CD4-positive, alpha-beta T cell (primary cell): ENCODE results near the gene AP5M1. TPM values are rescaled to one million over a fixed set of nuclear protein-coding genes. Genes with fewer than 3 reads are reported as not detected.

Experiments
- ATAC-seq: fragments of 200-7000 bp; cut with Tn5 transposase; one replicate; pipeline ENCODE4 v1.10.0; 2022; ENCODE audit warnings: mild to moderate bottlenecking; ENCODE audit not compliant: poor library complexity
- CTCF ChIA-PET: fragments of 350-600 bp; sonication (Branson Sonifier 250); formaldehyde crosslinking; loops from one replicate; lab custom pipeline; 2021; ENCODE audit warnings: antibody characterized with exemption, inconsistent platforms; lab: Charles Lee
- POLR2A ChIA-PET: fragments of 350-600 bp; sonication (Branson Sonifier 250); formaldehyde crosslinking; loops from one replicate; lab custom pipeline; 2021; ENCODE audit warnings: antibody characterized with exemption, inconsistent platforms; lab: Charles Lee
- DNase-seq, 14 experiments: peaks; one replicate each; pipeline ENCODE4 v3.0.0-alpha.2; 2013 to 2020; ENCODE audit warnings: mixed read lengths in 2 of 14
- H3K27ac ChIP-seq, 2 donors: one replicate each; pipeline versions ENCODE4 v1.5.1 to v1.7.0; 2013; ENCODE audit warnings: low read length in 2 of 2, low read depth in 1 of 2, mild to moderate bottlenecking in 1 of 2
- H3K27me3 ChIP-seq, 2 experiments: 1 replicate in 1 of 2; 2 replicates in 1 of 2; pipeline versions ENCODE4 v1.6.1 to v1.7.0; 2013; ENCODE audit warnings: low read length in 2 of 2, control low read depth in 1 of 2, mild to moderate bottlenecking in 1 of 2, moderate library complexity in 1 of 2; ENCODE audit not compliant: insufficient read depth in 2 of 2, control insufficient read depth in 1 of 2
- H3K36me3 ChIP-seq: one replicate; pipeline ENCODE4 v1.6.1; 2013; ENCODE audit warnings: low read length, control low read depth; ENCODE audit not compliant: insufficient read depth
- H3K4me1 ChIP-seq: one replicate; pipeline ENCODE4 v1.6.1; 2013; ENCODE audit warnings: low read length, control low read depth; ENCODE audit not compliant: insufficient read depth
- H3K4me3 ChIP-seq: one replicate; pipeline ENCODE4 v1.5.1; 2013; ENCODE audit warnings: mild to moderate bottlenecking, low read length, moderate library complexity
- H3K9me3 ChIP-seq, 2 experiments: 1 replicate in 1 of 2; 2 replicates in 1 of 2; pipeline versions ENCODE4 v1.6.1 to v1.7.0; 2013; ENCODE audit warnings: low read length in 2 of 2, mild to moderate bottlenecking in 2 of 2, control low read depth in 1 of 2, moderate library complexity in 1 of 2; ENCODE audit not compliant: control insufficient read depth in 1 of 2, insufficient read depth in 1 of 2
- H3K27ac Mint-ChIP-seq: one replicate; pipeline ENCODE4 v1.8.0; 2020; ENCODE audit warnings: mixed read lengths
- H3K27me3 Mint-ChIP-seq: one replicate; pipeline ENCODE4 v1.8.0; 2021; ENCODE audit warnings: mixed read lengths
- H3K36me3 Mint-ChIP-seq: one replicate; pipeline ENCODE4 v1.8.0; 2021; ENCODE audit warnings: low read depth, mixed read lengths
- H3K4me1 Mint-ChIP-seq: one replicate; pipeline ENCODE4 v1.8.0; 2021; ENCODE audit warnings: low read depth, mixed read lengths
- H3K4me3 Mint-ChIP-seq: one replicate; pipeline ENCODE4 v1.8.0; 2020; ENCODE audit warnings: mild to moderate bottlenecking, mixed read lengths
- H3K9me3 Mint-ChIP-seq: one replicate; pipeline ENCODE4 v1.8.0; 2020; ENCODE audit warnings: mixed read lengths
- intact Hi-C, 2 experiments: fragments of 100-400 bp; cut with DNase I in 1 of 2; cut with micrococcal nuclease in 1 of 2; formaldehyde crosslinking; loops; one replicate each; pipeline versions ENCODE4 v1.15.1 to v1.9.0; 2023 to 2025; cut with DNase I, micrococcal nuclease
- total RNA-seq, 174 experiments: library from RNA in 2 of 174; stranded (reverse) in 2 of 174; gene quantifications; one replicate each; pipeline ENCODE4 v1.2.3 and lab custom pipeline; 2021 to 2026
- TF ChIP-seq, protein P1 (sequence below): fragments of 200-600 bp; IDR thresholded peaks from one replicate; pipeline ENCODE4 v1.8.0; 2022; ENCODE audit warnings: antibody characterized with exemption, mild to moderate bottlenecking

Gene AP5M1
- total RNA-seq, 2 experiments from 2014 or later, result 39.2 to 40.4 TPM

DNA sequence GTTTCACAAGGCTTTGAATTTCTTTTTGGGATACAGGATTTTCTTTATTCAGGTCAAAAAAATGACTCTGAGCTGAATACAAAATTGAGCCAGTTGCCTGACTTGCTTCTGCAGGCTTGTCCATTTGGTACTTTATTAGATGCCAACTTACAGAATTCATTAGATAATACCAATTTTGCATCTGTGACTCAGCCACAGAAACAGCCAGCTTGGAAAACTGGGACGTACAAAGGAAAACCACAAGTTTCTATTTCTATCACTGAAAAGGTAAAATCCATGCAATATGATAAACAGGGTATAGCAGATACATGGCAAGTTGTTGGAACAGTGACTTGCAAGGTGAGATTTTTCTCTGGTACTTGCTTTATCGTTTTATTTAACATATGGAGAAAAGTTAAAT is 5.8 kb downstream of the AP5M1 start:
- Mint-ChIP-seq H3K9me3 (no peaks in the 10 kb centered on the region), H3K36me3 (peaks cover 39% of the 10 kb centered on the region), H3K4me1 (peaks cover 50% of the 10 kb centered on the region), H3K27me3 (no peaks in the 10 kb centered on the region), H3K4me3 (no peak overlapping the region), H3K27ac (no peak overlapping the region)
- peaks cover 14% of the 10 kb centered on the region for H3K4me1 ChIP-seq
- peaks cover 36% of the 10 kb centered on the region for H3K36me3 ChIP-seq
- no peaks in the 10 kb centered on the region for H3K9me3 ChIP-seq
- H3K4me3 ChIP-seq, result no peak overlapping the region
- CTCF ChIA-PET, result no interaction called here
- no peak for ATAC-seq
- no peak for DNase-seq
- POLR2A ChIA-PET, result no interaction called here
- H3K27ac ChIP-seq, result no peak overlapping the region
- TF ChIP-seq, protein P1, sequence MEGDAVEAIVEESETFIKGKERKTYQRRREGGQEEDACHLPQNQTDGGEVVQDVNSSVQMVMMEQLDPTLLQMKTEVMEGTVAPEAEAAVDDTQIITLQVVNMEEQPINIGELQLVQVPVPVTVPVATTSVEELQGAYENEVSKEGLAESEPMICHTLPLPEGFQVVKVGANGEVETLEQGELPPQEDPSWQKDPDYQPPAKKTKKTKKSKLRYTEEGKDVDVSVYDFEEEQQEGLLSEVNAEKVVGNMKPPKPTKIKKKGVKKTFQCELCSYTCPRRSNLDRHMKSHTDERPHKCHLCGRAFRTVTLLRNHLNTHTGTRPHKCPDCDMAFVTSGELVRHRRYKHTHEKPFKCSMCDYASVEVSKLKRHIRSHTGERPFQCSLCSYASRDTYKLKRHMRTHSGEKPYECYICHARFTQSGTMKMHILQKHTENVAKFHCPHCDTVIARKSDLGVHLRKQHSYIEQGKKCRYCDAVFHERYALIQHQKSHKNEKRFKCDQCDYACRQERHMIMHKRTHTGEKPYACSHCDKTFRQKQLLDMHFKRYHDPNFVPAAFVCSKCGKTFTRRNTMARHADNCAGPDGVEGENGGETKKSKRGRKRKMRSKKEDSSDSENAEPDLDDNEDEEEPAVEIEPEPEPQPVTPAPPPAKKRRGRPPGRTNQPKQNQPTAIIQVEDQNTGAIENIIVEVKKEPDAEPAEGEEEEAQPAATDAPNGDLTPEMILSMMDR, result no peak
- intact Hi-C loops, result no loop called here
- H3K27me3 ChIP-seq, result no peaks in the 10 kb centered on the region

DNA sequence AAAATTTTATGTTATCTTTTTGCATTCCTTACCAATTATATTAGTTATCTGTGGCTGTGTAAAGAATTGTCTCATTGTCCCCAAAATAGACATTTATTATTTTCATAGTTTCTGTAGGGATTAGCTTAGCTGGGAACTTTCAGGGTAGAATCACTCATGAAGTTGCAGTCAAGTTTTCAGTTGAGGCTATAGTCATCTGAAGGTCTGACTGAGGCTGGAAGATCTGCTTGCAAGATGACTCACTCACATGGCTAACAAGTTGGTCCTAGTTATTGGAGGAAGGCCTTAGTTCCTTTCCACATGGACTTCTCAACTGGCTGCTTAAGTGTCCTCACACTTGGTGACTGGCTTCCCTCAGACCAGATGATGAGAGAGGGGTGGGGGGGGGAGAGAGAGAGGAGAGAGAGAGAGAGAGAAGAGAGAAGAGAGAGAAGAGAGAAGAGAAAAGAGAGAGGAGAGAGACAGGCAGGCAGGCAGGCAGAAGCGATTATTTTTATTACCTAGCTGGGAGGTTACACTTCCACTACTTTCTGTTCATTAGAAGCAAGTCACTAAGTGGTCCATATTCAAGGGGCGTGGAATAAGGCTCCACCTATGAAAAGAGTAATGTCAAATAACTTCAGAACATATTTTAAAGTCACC is 6.4 kb downstream of the AP5M1 start:
- intact Hi-C loops, result no loop called here
- DNase-seq (no peak), ATAC-seq (no peak)
- no peaks in the 10 kb centered on the region for H3K27me3 ChIP-seq
- Mint-ChIP-seq H3K36me3 (peaks cover 44% of the 10 kb centered on the region), H3K27me3 (no peaks in the 10 kb centered on the region), H3K9me3 (no peaks in the 10 kb centered on the region), H3K4me3 (no peak overlapping the region), H3K27ac (no peak overlapping the region), H3K4me1 (peaks cover 44% of the 10 kb centered on the region)
- no peaks in the 10 kb centered on the region for H3K9me3 ChIP-seq
- H3K4me3 ChIP-seq, result no peak overlapping the region
- peaks cover 39% of the 10 kb centered on the region for H3K36me3 ChIP-seq
- H3K4me1 ChIP-seq, result peaks cover 10% of the 10 kb centered on the region
- ChIA-PET POLR2A (no interaction called here), CTCF (no interaction called here)
- TF ChIP-seq, protein P1, result no peak
- H3K27ac ChIP-seq, result no peak overlapping the region

DNA sequence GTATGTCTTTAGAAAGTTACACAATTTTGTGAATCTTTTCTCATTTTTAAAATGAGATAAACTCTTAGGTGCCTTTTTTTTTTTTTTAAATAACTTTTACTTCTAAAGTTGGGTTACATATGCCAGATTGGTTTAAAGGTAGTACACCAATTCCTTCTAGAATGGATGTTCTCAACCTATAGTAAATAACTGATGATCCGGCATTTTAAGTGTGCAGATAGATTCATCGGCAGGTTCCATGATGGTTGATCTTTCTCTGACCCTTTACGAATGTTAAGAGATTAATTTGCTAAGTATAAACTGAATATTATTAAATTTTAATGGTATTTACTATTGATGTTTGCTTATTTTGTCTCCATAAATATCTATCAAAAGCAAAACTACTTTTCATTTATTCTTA is 8.3 kb downstream of the AP5M1 start:
- H3K4me3 ChIP-seq, result no peak overlapping the region
- H3K27ac ChIP-seq, result no peak overlapping the region
- H3K27me3 Mint-ChIP-seq, result no peaks in the 10 kb centered on the region
- no peaks in the 10 kb centered on the region for H3K27me3 ChIP-seq
- H3K4me1 Mint-ChIP-seq, result peaks cover 25% of the 10 kb centered on the region
- peaks cover 50% of the 10 kb centered on the region for H3K36me3 ChIP-seq
- DNase-seq (no peak), ATAC-seq (no peak)
- no peaks in the 10 kb centered on the region for H3K9me3 Mint-ChIP-seq
- H3K4me3 Mint-ChIP-seq, result no peak overlapping the region
- ChIA-PET POLR2A (no interaction called here), CTCF (no interaction called here)
- H3K9me3 ChIP-seq, result no peaks in the 10 kb centered on the region
- intact Hi-C loops, result no loop called here
- peaks cover 58% of the 10 kb centered on the region for H3K36me3 Mint-ChIP-seq
- TF ChIP-seq, protein P1, result no peak
- no peaks in the 10 kb centered on the region for H3K4me1 ChIP-seq
- no peak overlapping the region for H3K27ac Mint-ChIP-seq
